PC-9 (cell line): ENCODE data around the gene COPS2. TPM values are rescaled to one million over a fixed set of nuclear protein-coding genes. Genes with fewer than 3 reads are reported as not detected.

Experiments used
- BruUV-seq: library from RNA; stranded (reverse); fragments of 400-500 nt; replicated peaks from 2 replicates; lab custom pipeline; 2021; lab: Mats Ljungman, UMichigan
- CTCF ChIA-PET: fragments of 300-600 bp; sonication (Branson Sonifier 250); formaldehyde crosslinking; loops from one replicate; lab custom pipeline; 2022; ENCODE audit warnings: antibody characterized with exemption; lab: Charles Lee
- POLR2A ChIA-PET: fragments of 300-600 bp; sonication (Branson Sonifier 250); formaldehyde crosslinking; loops from one replicate; lab custom pipeline; 2022; ENCODE audit warnings: antibody characterized with exemption; ENCODE audit not compliant: unreplicated experiment; lab: Charles Lee
- DNase-seq, 2 experiments: peaks; one replicate each; pipeline versions ENCODE4 v3.0.0 to v3.0.0-alpha.2; 2015 to 2022; ENCODE audit warnings: mixed read lengths in 1 of 2
- H2AFZ ChIP-seq: fragments of 200-600 bp; sonication (generic); 2 replicates; pipeline ENCODE4 v1.8.1; 2017; ENCODE audit warnings: antibody characterized with exemption
- H3F3A ChIP-seq: fragments of 200-600 bp; sonication (generic); 2 replicates; pipeline ENCODE4 v1.8.1; 2017; ENCODE audit warnings: antibody characterized with exemption, mild to moderate bottlenecking, low read depth; ENCODE audit not compliant: insufficient read depth
- H3K27ac ChIP-seq: fragments of 200-600 bp; sonication (generic); 2 replicates; pipeline ENCODE4 v1.6.1; 2016; ENCODE audit warnings: mixed run types
- H3K27me3 ChIP-seq: fragments of 200-600 bp; sonication (generic); 2 replicates; pipeline ENCODE4 v1.6.1; 2016; ENCODE audit warnings: low read depth, mixed run types; ENCODE audit not compliant: insufficient read depth
- H3K36me3 ChIP-seq: fragments of 200-600 bp; sonication (generic); 2 replicates; pipeline ENCODE4 v1.6.1; 2016; ENCODE audit warnings: low read depth, mixed run types
- H3K4me1 ChIP-seq: fragments of 200-600 bp; sonication (generic); replicated peaks from 2 replicates; pipeline ENCODE4 v1.6.1; 2016; ENCODE audit warnings: mixed run types; ENCODE audit not compliant: insufficient read depth
- H3K4me2 ChIP-seq: fragments of 200-600 bp; sonication (generic); 2 replicates; pipeline ENCODE4 v1.6.1; 2017; ENCODE audit warnings: mixed run types
- H3K4me3 ChIP-seq: fragments of 200-600 bp; sonication (generic); 2 replicates; pipeline ENCODE4 v1.6.1; 2016; ENCODE audit warnings: mixed run types
- H3K79me2 ChIP-seq: fragments of 200-600 bp; sonication (generic); 2 replicates; pipeline ENCODE4 v1.6.1; 2017; ENCODE audit warnings: low read depth, mixed run types
- H3K9me2 ChIP-seq: fragments of 200-600 bp; sonication (generic); 2 replicates; pipeline ENCODE4 v1.8.1; 2017; ENCODE audit warnings: mild to moderate bottlenecking; ENCODE audit not compliant: insufficient read depth
- H3K9me3 ChIP-seq: fragments of 200-600 bp; sonication (generic); 2 replicates; pipeline ENCODE4 v1.8.1; 2016; ENCODE audit warnings: low read depth; ENCODE audit not compliant: insufficient read depth
- H4K20me1 ChIP-seq: fragments of 200-600 bp; sonication (generic); 2 replicates; pipeline ENCODE4 v1.8.1; 2017; ENCODE audit not compliant: insufficient read depth
- EZH2 ChIP-seq: fragments of 200-600 bp; sonication (generic); IDR thresholded peaks from 2 replicates; pipeline ENCODE4 v1.8.0; 2017; ENCODE audit warnings: antibody characterized with exemption, low read depth
- intact Hi-C: fragments of 100-400 bp; cut with micrococcal nuclease; formaldehyde crosslinking; loops from one replicate; pipeline ENCODE4 v1.10.0; 2022; ENCODE audit not compliant: unreplicated experiment
- total RNA-seq: library from RNA; stranded (reverse); gene quantifications from 2 replicates; pipeline ENCODE4 v1.2.3, GENCODE V29; 2021
- TF ChIP-seq, protein P1 (sequence below): fragments of 200-600 bp; sonication (generic); conservative IDR thresholded peaks from 2 replicates; pipeline ENCODE4 v1.6.1; 2017; ENCODE audit warnings: mixed run types, antibody characterized with exemption, mild to moderate bottlenecking, moderate library complexity

Gene COPS2
- total RNA-seq, 1 experiment from 2014 or later, result 71.8 TPM

DNA sequence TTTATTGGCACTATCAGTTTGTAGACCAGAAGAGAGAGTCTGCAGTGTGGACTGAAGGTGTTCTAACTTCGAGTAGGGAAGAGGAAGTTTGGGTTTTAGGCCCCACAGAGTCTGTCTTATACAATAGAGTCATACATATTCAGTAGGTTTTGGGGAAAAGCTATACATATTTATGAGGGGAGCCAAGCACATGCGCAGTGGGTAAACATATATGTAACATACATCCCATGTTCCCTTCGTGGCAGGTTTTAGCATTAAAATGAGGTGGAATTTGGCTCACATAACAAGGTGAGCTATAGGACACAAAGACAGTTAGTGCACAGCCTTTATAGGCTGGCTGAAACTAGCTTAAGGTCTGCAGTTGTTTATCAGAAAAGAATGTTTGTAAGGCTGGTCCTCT lies 19.5 kb upstream of the COPS2 start:
- Histone ChIP-seq H2AFZ (no peak overlapping the region), H3K27ac (no peak overlapping the region), H3K9me3 (no peaks in the 10 kb centered on the region), H3K4me2 (no peak overlapping the region), H4K20me1 (no peaks in the 10 kb centered on the region), H3K9me2 (no peaks in the 10 kb centered on the region), H3K79me2 (peaks cover 20% of the 10 kb centered on the region), H3F3A (no peaks in the 10 kb centered on the region; the same call in 1 of the 2 replicates), H3K4me3 (no peak overlapping the region), H3K27me3 (no peaks in the 10 kb centered on the region), H3K36me3 (no peaks in the 10 kb centered on the region), H3K4me1 (0 out of 2 replicates have a peak, but pooled peaks cover 7% of the 10 kb centered on the region)
- no TSS peak for BruUV-seq
- POLR2A ChIA-PET, result no interaction called here
- TF ChIP-seq, protein P1, sequence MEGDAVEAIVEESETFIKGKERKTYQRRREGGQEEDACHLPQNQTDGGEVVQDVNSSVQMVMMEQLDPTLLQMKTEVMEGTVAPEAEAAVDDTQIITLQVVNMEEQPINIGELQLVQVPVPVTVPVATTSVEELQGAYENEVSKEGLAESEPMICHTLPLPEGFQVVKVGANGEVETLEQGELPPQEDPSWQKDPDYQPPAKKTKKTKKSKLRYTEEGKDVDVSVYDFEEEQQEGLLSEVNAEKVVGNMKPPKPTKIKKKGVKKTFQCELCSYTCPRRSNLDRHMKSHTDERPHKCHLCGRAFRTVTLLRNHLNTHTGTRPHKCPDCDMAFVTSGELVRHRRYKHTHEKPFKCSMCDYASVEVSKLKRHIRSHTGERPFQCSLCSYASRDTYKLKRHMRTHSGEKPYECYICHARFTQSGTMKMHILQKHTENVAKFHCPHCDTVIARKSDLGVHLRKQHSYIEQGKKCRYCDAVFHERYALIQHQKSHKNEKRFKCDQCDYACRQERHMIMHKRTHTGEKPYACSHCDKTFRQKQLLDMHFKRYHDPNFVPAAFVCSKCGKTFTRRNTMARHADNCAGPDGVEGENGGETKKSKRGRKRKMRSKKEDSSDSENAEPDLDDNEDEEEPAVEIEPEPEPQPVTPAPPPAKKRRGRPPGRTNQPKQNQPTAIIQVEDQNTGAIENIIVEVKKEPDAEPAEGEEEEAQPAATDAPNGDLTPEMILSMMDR, result no peak
- TF ChIP-seq EZH2, result no peak
- intact Hi-C loops, result no loop called here
- no peak for DNase-seq
- CTCF ChIA-PET, result no interaction called here

DNA sequence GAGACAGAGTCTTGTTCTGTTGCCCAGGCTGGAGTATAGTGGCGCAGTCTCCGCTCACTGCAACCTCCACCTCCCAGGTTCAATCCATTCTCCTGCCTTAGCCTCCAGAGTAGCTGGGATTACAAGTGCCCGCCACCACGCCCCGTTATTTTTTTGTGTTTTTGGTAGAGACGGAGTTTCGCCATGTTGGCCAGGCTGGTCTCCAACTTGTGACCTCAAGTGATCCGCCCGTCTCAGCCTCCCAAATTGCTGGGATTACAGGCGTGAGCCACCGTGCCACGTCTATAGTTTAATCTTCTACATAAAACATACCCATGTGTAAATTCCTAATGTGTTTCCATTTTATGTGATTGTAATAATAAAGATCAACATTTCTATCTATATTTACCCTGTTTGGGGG lies 16.4 kb upstream of the COPS2 start:
- H3K4me2 ChIP-seq, result peak overlapping the region; percentile 94
- no TSS peak for BruUV-seq
- no peak for TF ChIP-seq EZH2
- TF ChIP-seq, protein P1, result no peak
- DNase-seq, result no peak
- H3K79me2 ChIP-seq, result peaks cover 20% of the 10 kb centered on the region
- H3K4me3 ChIP-seq, result peak overlapping the region; percentile 71; the same call in 1 of the 2 replicates
- H3K9me3 ChIP-seq, result no peaks in the 10 kb centered on the region
- intact Hi-C loops, result no loop called here
- no peaks in the 10 kb centered on the region for H4K20me1 ChIP-seq
- CTCF ChIA-PET, result no interaction called here
- no peak overlapping the region for H2AFZ ChIP-seq
- H3K4me1 ChIP-seq, result 0 out of 2 replicates have a peak, but pooled peaks cover 7% of the 10 kb centered on the region
- H3K9me2 ChIP-seq, result no peaks in the 10 kb centered on the region
- H3K27me3 ChIP-seq, result no peaks in the 10 kb centered on the region
- no peaks in the 10 kb centered on the region for H3K36me3 ChIP-seq
- H3F3A ChIP-seq, result peaks cover 7% of the 10 kb centered on the region
- POLR2A ChIA-PET, result interaction anchor here (0.7 kb wide), 1 partner anchor 17 kb away, joined by 3 read pairs; no protein-coding TSS in a partner anchor
- H3K27ac ChIP-seq, result no peak overlapping the region

DNA sequence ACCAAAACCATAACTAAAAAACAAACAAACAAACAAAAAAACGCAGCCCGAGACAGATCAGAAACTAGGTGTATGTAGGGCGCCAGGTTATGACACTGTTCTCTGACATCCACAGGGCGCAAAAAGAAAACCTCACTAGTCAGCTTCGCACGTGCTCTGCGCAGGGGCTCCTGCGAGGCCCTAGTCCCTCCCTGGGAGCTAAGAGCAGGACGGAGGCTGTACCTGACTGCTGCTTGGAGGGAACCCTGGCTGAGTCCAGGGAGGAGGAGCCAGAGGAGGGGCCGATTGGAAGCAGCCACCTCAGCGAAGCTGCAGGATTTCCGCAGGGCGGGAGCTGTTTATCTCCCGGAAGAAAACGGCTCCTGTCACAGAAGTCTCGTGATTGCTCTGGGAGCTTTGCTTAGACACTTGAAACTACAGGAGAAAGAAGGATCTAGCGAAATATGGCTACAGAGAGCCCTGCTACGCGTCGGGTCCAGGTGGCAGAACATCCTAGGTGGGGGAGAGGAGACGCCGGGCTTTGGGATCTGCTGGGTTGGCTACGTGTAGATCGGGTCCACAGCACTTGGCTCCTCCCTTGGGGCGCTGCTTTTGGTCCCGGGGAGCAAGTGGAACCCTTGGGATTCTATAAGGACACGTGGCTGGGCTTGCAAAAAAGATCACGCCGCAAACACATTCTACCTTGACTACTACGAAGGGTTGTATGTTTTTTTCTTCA lies 14.6 kb upstream of the COPS2 start, which contains the start of gene GALK2:
Gene GALK2 (plus strand): TSS at position 368 of the 718 bp plus-strand sequence. CDS start 76 bp downstream, at position 444.
- Histone ChIP-seq H3K4me3 (peak within 1 kb of the TSS; percentile 71), H3K4me2 (peak within 1 kb of the TSS; percentile 94), H3K9me2 (no peaks in the 10 kb centered on the region), H3K9me3 (no peaks in the 10 kb centered on the region), H4K20me1 (no peaks in the 10 kb centered on the region), H3F3A (peaks cover 7% of the 10 kb centered on the region), H2AFZ (peak within 1 kb of the TSS; percentile 90), H3K79me2 (peaks cover 20% of the 10 kb centered on the region), H3K36me3 (no peaks in the 10 kb centered on the region), H3K27me3 (no peaks in the 10 kb centered on the region), H3K27ac (peak within 1 kb of the TSS; percentile 77), H3K4me1 (0 out of 2 replicates have a peak, but pooled peaks cover 7% of the 10 kb centered on the region)
- intact Hi-C loops, result loop anchor here (1.0 kb wide), 1 partner anchor 15 kb away; the partner anchor contains the start of gene COPS2
- ChIA-PET POLR2A (interaction anchor here (1.4 kb wide), 1 partner anchor 15 kb away, joined by 6 read pairs; the partner anchor contains the start of gene COPS2), CTCF (interaction anchor here (0.7 to 1.1 kb wide), 2 partner anchors 15 to 316 kb away, joined by 3 to 4 read pairs; partner anchors contain the start of gene COPS2)
- BruUV-seq, result no TSS peak
- no peak for TF ChIP-seq EZH2
- TF ChIP-seq, protein P1, result no peak
- DNase-seq, result peak; percentile 82 to 84
